ENCODE measurements around the gene DAW1.

GRCh38 chr2:227939271-227940027 is 68.0 kb downstream of the DAW1 start:
- TF ChIP-seq EZH2phosphoT487 (IDR thresholded peaks at IDR 0.05; ENCODE audit: borderline replicate concordance) (no peak), POLR2A (IDR thresholded peaks at IDR 0.05; ENCODE audit: borderline replicate concordance, extremely low read depth, insufficient read depth, insufficient read length) (no peak)
